SH-SY5Y (cell line): ENCODE data around the gene RET.

ENCODE experiments used
- GATA2 ChIP-seq: IDR thresholded peaks from 2 replicates; pipeline ENCODE4 v1.6.1; 2011; ENCODE audit warnings: mild to moderate bottlenecking, low read depth, low read length
- GATA3 ChIP-seq: IDR thresholded peaks from 2 replicates; pipeline ENCODE4 v1.6.1; 2011; ENCODE audit warnings: low read depth, mild to moderate bottlenecking, low read length, moderate library complexity

DNA sequence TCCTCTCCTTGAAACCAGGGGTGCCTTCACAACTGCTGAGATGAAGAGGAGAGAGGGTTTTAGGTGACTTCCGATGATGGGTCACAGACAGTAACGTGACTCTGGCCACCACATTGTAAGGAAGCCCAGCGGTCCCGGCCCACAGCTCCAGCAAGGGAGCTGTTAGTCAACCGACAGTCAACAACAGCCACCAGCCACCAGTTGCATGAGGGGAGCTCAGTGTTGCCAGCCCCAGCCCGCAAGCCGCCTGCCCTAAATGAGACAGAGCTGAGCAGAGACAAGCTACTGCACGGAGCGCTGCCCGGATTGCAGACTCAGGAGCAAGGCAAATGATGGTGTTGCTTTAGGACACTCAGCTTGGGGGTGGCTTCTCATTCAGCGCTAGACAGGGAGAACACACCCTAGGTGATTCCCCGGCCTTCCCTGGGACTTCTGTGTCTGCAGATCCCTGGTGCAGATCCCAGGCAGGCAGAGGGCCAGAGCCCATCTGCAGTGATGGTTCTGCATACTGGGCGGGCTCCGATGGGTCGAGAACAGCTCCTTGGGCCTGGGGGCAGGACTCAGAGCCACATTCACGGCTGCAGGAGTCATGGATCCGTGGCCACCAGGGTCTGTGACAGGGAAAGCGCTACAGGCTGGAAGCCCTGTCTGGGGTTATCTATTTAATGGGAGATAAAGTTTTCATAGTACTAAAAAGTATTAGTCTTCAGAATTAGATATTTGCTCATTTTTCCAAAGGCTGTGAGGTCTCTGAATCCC is 14.3 kb upstream of the RET start:
- TF ChIP-seq GATA2 (no peak), GATA3 (no peak)
